CD4-positive, alpha-beta T cell (primary cell): Measurements from ENCODE around the gene TP63. TPM values are rescaled to one million over a fixed set of nuclear protein-coding genes. Genes with fewer than 3 reads are reported as not detected.

Source experiments
- ATAC-seq: fragments of 200-7000 bp; cut with Tn5 transposase; one replicate; pipeline ENCODE4 v1.10.0; 2022; ENCODE audit warnings: mild to moderate bottlenecking; ENCODE audit not compliant: poor library complexity
- CTCF ChIA-PET: fragments of 350-600 bp; sonication (Branson Sonifier 250); formaldehyde crosslinking; loops from one replicate; lab custom pipeline; 2021; ENCODE audit warnings: antibody characterized with exemption, inconsistent platforms; lab: Charles Lee
- POLR2A ChIA-PET: fragments of 350-600 bp; sonication (Branson Sonifier 250); formaldehyde crosslinking; loops from one replicate; lab custom pipeline; 2021; ENCODE audit warnings: antibody characterized with exemption, inconsistent platforms; lab: Charles Lee
- DNase-seq, 14 experiments: peaks; one replicate each; pipeline ENCODE4 v3.0.0-alpha.2; 2013 to 2020; ENCODE audit warnings: mixed read lengths in 2 of 14
- H3K27ac ChIP-seq, 2 donors: one replicate each; pipeline versions ENCODE4 v1.5.1 to v1.7.0; 2013; ENCODE audit warnings: low read length in 2 of 2, low read depth in 1 of 2, mild to moderate bottlenecking in 1 of 2
- H3K27me3 ChIP-seq, 2 experiments: 1 replicate in 1 of 2; 2 replicates in 1 of 2; pipeline versions ENCODE4 v1.6.1 to v1.7.0; 2013; ENCODE audit warnings: low read length in 2 of 2, control low read depth in 1 of 2, mild to moderate bottlenecking in 1 of 2, moderate library complexity in 1 of 2; ENCODE audit not compliant: insufficient read depth in 2 of 2, control insufficient read depth in 1 of 2
- H3K36me3 ChIP-seq: one replicate; pipeline ENCODE4 v1.6.1; 2013; ENCODE audit warnings: low read length, control low read depth; ENCODE audit not compliant: insufficient read depth
- H3K4me1 ChIP-seq: one replicate; pipeline ENCODE4 v1.6.1; 2013; ENCODE audit warnings: low read length, control low read depth; ENCODE audit not compliant: insufficient read depth
- H3K4me3 ChIP-seq: one replicate; pipeline ENCODE4 v1.5.1; 2013; ENCODE audit warnings: mild to moderate bottlenecking, low read length, moderate library complexity
- H3K9me3 ChIP-seq, 2 experiments: 1 replicate in 1 of 2; 2 replicates in 1 of 2; pipeline versions ENCODE4 v1.6.1 to v1.7.0; 2013; ENCODE audit warnings: low read length in 2 of 2, mild to moderate bottlenecking in 2 of 2, control low read depth in 1 of 2, moderate library complexity in 1 of 2; ENCODE audit not compliant: control insufficient read depth in 1 of 2, insufficient read depth in 1 of 2
- H3K27ac Mint-ChIP-seq: one replicate; pipeline ENCODE4 v1.8.0; 2020; ENCODE audit warnings: mixed read lengths
- H3K27me3 Mint-ChIP-seq: one replicate; pipeline ENCODE4 v1.8.0; 2021; ENCODE audit warnings: mixed read lengths
- H3K36me3 Mint-ChIP-seq: one replicate; pipeline ENCODE4 v1.8.0; 2021; ENCODE audit warnings: low read depth, mixed read lengths
- H3K4me1 Mint-ChIP-seq: one replicate; pipeline ENCODE4 v1.8.0; 2021; ENCODE audit warnings: low read depth, mixed read lengths
- H3K4me3 Mint-ChIP-seq: one replicate; pipeline ENCODE4 v1.8.0; 2020; ENCODE audit warnings: mild to moderate bottlenecking, mixed read lengths
- H3K9me3 Mint-ChIP-seq: one replicate; pipeline ENCODE4 v1.8.0; 2020; ENCODE audit warnings: mixed read lengths
- CTCF ChIP-seq: fragments of 200-600 bp; IDR thresholded peaks from one replicate; pipeline ENCODE4 v1.8.0; 2022; ENCODE audit warnings: antibody characterized with exemption, mild to moderate bottlenecking
- intact Hi-C, 2 experiments: fragments of 100-400 bp; cut with DNase I in 1 of 2; cut with micrococcal nuclease in 1 of 2; formaldehyde crosslinking; loops; one replicate each; pipeline versions ENCODE4 v1.15.1 to v1.9.0; 2023 to 2025; cut with DNase I, micrococcal nuclease
- total RNA-seq, 174 experiments: library from RNA in 2 of 174; stranded (reverse) in 2 of 174; gene quantifications; one replicate each; pipeline ENCODE4 v1.2.3 and lab custom pipeline; 2021 to 2026

Gene TP63
- total RNA-seq, 2 experiments from 2014 or later = 0.31 TPM; not detected in 1

DNA sequence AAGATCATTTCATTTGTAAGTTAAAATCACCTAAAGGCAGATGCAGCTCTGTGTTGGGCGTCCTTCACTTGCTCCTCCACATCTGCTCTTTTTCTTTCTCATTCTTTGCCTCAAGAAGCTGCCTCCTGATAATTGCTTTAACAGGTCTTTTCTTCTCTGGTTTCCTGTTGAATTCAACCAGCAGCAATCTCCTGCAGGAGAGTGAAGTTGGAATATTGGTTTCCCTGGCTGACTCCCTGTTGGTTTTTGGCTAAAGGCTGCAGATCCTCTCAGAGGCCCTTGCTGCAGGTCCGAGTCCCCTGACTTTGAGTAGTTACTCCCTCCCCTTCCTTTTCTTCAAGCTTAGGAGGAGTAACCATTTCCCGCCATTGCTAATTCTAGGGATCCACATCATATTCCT lies 4.2 kb downstream of the TP63 start:
- Mint-ChIP-seq H3K36me3 (no peaks in the 10 kb centered on the region), H3K4me1 (peaks cover 19% of the 10 kb centered on the region), H3K27me3 (no peaks in the 10 kb centered on the region), H3K27ac (no peak overlapping the region), H3K9me3 (no peaks in the 10 kb centered on the region), H3K4me3 (no peak overlapping the region)
- Histone ChIP-seq H3K27me3 (no peaks in the 10 kb centered on the region), H3K4me1 (no peaks in the 10 kb centered on the region), H3K36me3 (no peaks in the 10 kb centered on the region), H3K4me3 (no peak overlapping the region), H3K27ac (no peak overlapping the region), H3K9me3 (no peaks in the 10 kb centered on the region)
- DNase-seq (no peak), ATAC-seq (no peak)
- ChIA-PET POLR2A (no interaction called here), CTCF (interaction anchor here (0.6 kb wide), 1 partner anchor 16 kb away, joined by 3 read pairs; no protein-coding TSS in a partner anchor)
- intact Hi-C loops = no loop called here
- no peak for TF ChIP-seq CTCF

GRCh38 chr3:189636048-189636447 lies 4.9 kb downstream of the TP63 start:
- H3K27me3 Mint-ChIP-seq = no peaks in the 10 kb centered on the region
- Histone ChIP-seq H3K4me1 (no peaks in the 10 kb centered on the region), H3K27me3 (no peaks in the 10 kb centered on the region), H3K9me3 (no peaks in the 10 kb centered on the region), H3K27ac (no peak overlapping the region), H3K36me3 (no peaks in the 10 kb centered on the region), H3K4me3 (no peak overlapping the region)
- POLR2A ChIA-PET = no interaction called here
- no peak overlapping the region for H3K27ac Mint-ChIP-seq
- H3K36me3 Mint-ChIP-seq = no peaks in the 10 kb centered on the region
- no peaks in the 10 kb centered on the region for H3K9me3 Mint-ChIP-seq
- ATAC-seq (no peak), DNase-seq (no peak)
- intact Hi-C loops = no loop called here
- CTCF ChIA-PET = interaction anchor here (0.6 kb wide), 1 partner anchor 16 kb away, joined by 3 read pairs; no protein-coding TSS in a partner anchor
- no peak overlapping the region for H3K4me3 Mint-ChIP-seq
- TF ChIP-seq CTCF = no peak
- H3K4me1 Mint-ChIP-seq = peaks cover 12% of the 10 kb centered on the region

DNA sequence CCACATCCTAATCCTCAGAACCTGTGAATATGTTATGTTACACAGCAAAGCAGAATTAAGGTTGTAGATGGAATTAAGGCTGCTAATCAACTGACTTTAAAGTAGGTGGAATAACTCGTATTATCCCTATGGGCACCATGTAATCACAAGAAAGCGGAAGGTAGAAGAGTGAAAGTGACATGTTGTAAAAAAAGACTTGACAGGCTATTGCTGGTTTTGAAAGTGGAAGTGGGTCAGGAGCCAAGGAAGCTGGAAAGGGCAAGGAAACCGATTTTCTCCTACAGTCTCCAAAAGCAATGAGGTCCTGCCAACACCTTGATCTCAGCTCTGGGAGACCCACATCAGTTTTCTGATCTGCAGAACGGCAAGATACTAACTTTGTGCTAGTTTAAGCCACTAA lies 6.6 kb downstream of the TP63 start:
- H3K9me3 Mint-ChIP-seq = no peaks in the 10 kb centered on the region
- intact Hi-C loops = no loop called here
- H3K27ac ChIP-seq = no peak overlapping the region
- H3K4me3 ChIP-seq = no peak overlapping the region
- H3K27ac Mint-ChIP-seq = no peak overlapping the region
- no peaks in the 10 kb centered on the region for H3K9me3 ChIP-seq
- no peaks in the 10 kb centered on the region for H3K27me3 Mint-ChIP-seq
- no peaks in the 10 kb centered on the region for H3K4me1 ChIP-seq
- no peaks in the 10 kb centered on the region for H3K36me3 Mint-ChIP-seq
- no peaks in the 10 kb centered on the region for H3K4me1 Mint-ChIP-seq
- ChIA-PET POLR2A (no interaction called here), CTCF (interaction anchor here (1.4 kb wide), 1 partner anchor 365 kb away, joined by 3 read pairs; no protein-coding TSS in a partner anchor)
- no peak for TF ChIP-seq CTCF
- DNase-seq = no peak
- H3K36me3 ChIP-seq = no peaks in the 10 kb centered on the region
- no peak for ATAC-seq
- H3K27me3 ChIP-seq = no peaks in the 10 kb centered on the region
- no peak overlapping the region for H3K4me3 Mint-ChIP-seq
